Calu3 (cell line): ENCODE data around the gene WHAMM. TPM values are rescaled to one million over a fixed set of nuclear protein-coding genes. Genes with fewer than 3 reads are reported as not detected.

Experiments used
- BruUV-seq: library from RNA; stranded (reverse); fragments of 400-500 nt; replicated peaks from 2 replicates; lab custom pipeline; 2021; lab: Mats Ljungman, UMichigan
- CTCF ChIA-PET: fragments of 300-600 bp; sonication (Branson Sonifier 250); formaldehyde crosslinking; loops from one replicate; lab custom pipeline; 2022; ENCODE audit warnings: antibody characterized with exemption; lab: Charles Lee
- DNase-seq: peaks from one replicate; pipeline ENCODE4 v3.0.0; 2022
- H3K27ac Mint-ChIP-seq: one replicate; pipeline ENCODE4 v1.8.0; 2022; ENCODE audit warnings: mixed read lengths; ENCODE audit not compliant: unreplicated experiment
- H3K27me3 Mint-ChIP-seq: one replicate; pipeline ENCODE4 v1.8.0; 2022; ENCODE audit warnings: mixed read lengths; ENCODE audit not compliant: unreplicated experiment
- H3K36me3 Mint-ChIP-seq: one replicate; pipeline ENCODE4 v1.8.0; 2022; ENCODE audit warnings: mild to moderate bottlenecking, moderate library complexity, mixed read lengths; ENCODE audit not compliant: insufficient read depth, unreplicated experiment
- H3K4me1 Mint-ChIP-seq: one replicate; pipeline ENCODE4 v1.8.0; 2022; ENCODE audit warnings: mild to moderate bottlenecking, low read depth, mixed read lengths; ENCODE audit not compliant: unreplicated experiment
- H3K4me3 Mint-ChIP-seq: one replicate; pipeline ENCODE4 v1.8.0; 2022; ENCODE audit warnings: mild to moderate bottlenecking, low read depth, moderate library complexity, mixed read lengths; ENCODE audit not compliant: unreplicated experiment
- H3K9me3 Mint-ChIP-seq: one replicate; pipeline ENCODE4 v1.8.0; 2022; ENCODE audit warnings: low read depth, mixed read lengths; ENCODE audit not compliant: unreplicated experiment
- CTCF ChIP-seq: fragments of 200-600 bp; IDR thresholded peaks from one replicate; pipeline ENCODE4 v1.8.0; 2022; ENCODE audit warnings: antibody characterized with exemption; ENCODE audit not compliant: unreplicated experiment
- intact Hi-C: fragments of 100-400 bp; cut with micrococcal nuclease; formaldehyde crosslinking; loops from one replicate; pipeline ENCODE4 v1.10.0; 2022; ENCODE audit not compliant: unreplicated experiment
- total RNA-seq: library from RNA; stranded (reverse); gene quantifications from 2 replicates; pipeline ENCODE4 v1.2.3, GENCODE V29; 2022

Gene WHAMM
- total RNA-seq, 1 experiment from 2014 or later = 12.1 TPM

GRCh38 chr15:82878325-82878724 is 68.9 kb downstream of the WHAMM start:
- H3K36me3 Mint-ChIP-seq = no peaks in the 10 kb centered on the region
- no peaks in the 10 kb centered on the region for H3K4me1 Mint-ChIP-seq
- no peaks in the 10 kb centered on the region for H3K9me3 Mint-ChIP-seq
- no TSS peak for BruUV-seq
- H3K27me3 Mint-ChIP-seq = no peaks in the 10 kb centered on the region
- H3K27ac Mint-ChIP-seq = no peak overlapping the region
- CTCF ChIA-PET = no interaction called here
- intact Hi-C loops = no loop called here
- no peak overlapping the region for H3K4me3 Mint-ChIP-seq
- no peak for TF ChIP-seq CTCF
- DNase-seq = no peak

- H3K36me3 Mint-ChIP-seq = no peaks in the 10 kb centered on the region
- H3K9me3 Mint-ChIP-seq = no peaks in the 10 kb centered on the region
- intact Hi-C loops = no loop called here
- TF ChIP-seq CTCF = no peak
- H3K4me3 Mint-ChIP-seq = no peak overlapping the region
- no TSS peak for BruUV-seq
- H3K27me3 Mint-ChIP-seq = no peaks in the 10 kb centered on the region
- DNase-seq = no peak
- H3K4me1 Mint-ChIP-seq = no peaks in the 10 kb centered on the region
- no peak overlapping the region for H3K27ac Mint-ChIP-seq
- CTCF ChIA-PET = no interaction called here
Observed at GRCh38 chr15:82880704-82881103, 71.3 kb downstream of the WHAMM start.

GRCh38 chr15:82881747-82882146 is 72.3 kb downstream of the WHAMM start:
- Mint-ChIP-seq H3K4me1 (no peaks in the 10 kb centered on the region), H3K27ac (no peak overlapping the region), H3K4me3 (no peak overlapping the region), H3K9me3 (no peaks in the 10 kb centered on the region), H3K27me3 (no peaks in the 10 kb centered on the region), H3K36me3 (no peaks in the 10 kb centered on the region)
- no peak for DNase-seq
- intact Hi-C loops = no loop called here
- no peak for TF ChIP-seq CTCF
- no TSS peak for BruUV-seq
- CTCF ChIA-PET = no interaction called here

- Mint-ChIP-seq H3K4me1 (no peaks in the 10 kb centered on the region), H3K27ac (no peak overlapping the region), H3K27me3 (no peaks in the 10 kb centered on the region), H3K9me3 (no peaks in the 10 kb centered on the region), H3K4me3 (no peak overlapping the region), H3K36me3 (no peaks in the 10 kb centered on the region)
- CTCF ChIA-PET = no interaction called here
- no TSS peak for BruUV-seq
- DNase-seq = no peak
- intact Hi-C loops = no loop called here
- TF ChIP-seq CTCF = no peak
Observed at GRCh38 chr15:82882273-82882928, 73.0 kb downstream of the WHAMM start.

Other genes starting within 250 kb of the WHAMM start
- gene CPEB1, start 162.3 kb upstream of the WHAMM start, total RNA-seq = 5.3 and 7.6 TPM in 2 replicates
- gene AP3B2, start 99.8 kb upstream of the WHAMM start, total RNA-seq = 13.1 and 24.7 TPM in 2 replicates
- not detected in 2 replicates for gene FSD2, start 3.6 kb upstream of the WHAMM start, total RNA-seq
- gene HOMER2, start 143.1 kb downstream of the WHAMM start, total RNA-seq = 32.2 and 49.4 TPM in 2 replicates
- gene RAMAC, start 176.6 kb downstream of the WHAMM start, total RNA-seq = 31.5 and 34.5 TPM in 2 replicates
- gene C15orf40, start 202.0 kb downstream of the WHAMM start, total RNA-seq = 34.0 and 40.7 TPM in 2 replicates